Vagina (tissue), 2 donors: ENCODE measurements around the gene SRP68. TPM values are rescaled to one million over a fixed set of nuclear protein-coding genes. Genes with fewer than 3 reads are reported as not detected.

Experiments used
- DNase-seq, 2 donors: peaks; one replicate each; pipeline ENCODE4 v3.0.0-alpha.2; 2017; ENCODE audit errors: extremely low spot score in 2 of 2
- H3K27ac ChIP-seq: fragments of 200-600 bp; sonication (generic); one replicate; pipeline ENCODE4 v1.5.1; 2019
- H3K27me3 ChIP-seq: fragments of 200-600 bp; sonication (generic); one replicate; pipeline ENCODE4 v1.5.1; 2019
- H3K36me3 ChIP-seq, 2 donors: fragments of 200-600 bp; sonication (generic); one replicate each; pipeline ENCODE4 v1.5.1; 2017 to 2019
- H3K4me1 ChIP-seq: fragments of 200-600 bp; sonication (generic); one replicate; pipeline ENCODE4 v1.5.1; 2019
- H3K4me3 ChIP-seq, 2 donors: fragments of 200-600 bp; sonication (generic); 1 replicate in 1 of 2; 2 replicates in 1 of 2; pipeline ENCODE4 v1.5.1; 2016 to 2019
- H3K9me3 ChIP-seq: fragments of 200-600 bp; sonication (generic); one replicate; pipeline ENCODE4 v1.5.1; 2019
- CTCF ChIP-seq, 3 experiments: fragments of 450-650 bp in 2 of 3; fragments of 200-600 bp in 1 of 3; sonication (generic) in 1 of 3; IDR thresholded peaks; one replicate each; pipeline ENCODE4 v1.5.1; 2017 to 2019; ENCODE audit warnings: antibody characterized with exemption in 3 of 3, mild to moderate bottlenecking in 2 of 3, moderate library complexity in 2 of 3
- POLR2A ChIP-seq, 2 donors: fragments of 450-650 bp; IDR thresholded peaks; one replicate each; pipeline ENCODE4 v1.6.1; 2017; ENCODE audit warnings: antibody characterized with exemption in 2 of 2, mild to moderate bottlenecking in 2 of 2, moderate library complexity in 2 of 2
- POLR2AphosphoS5 ChIP-seq, 2 donors: sonication (generic); formaldehyde crosslinking; IDR thresholded peaks; one replicate each; pipeline ENCODE4 v1.9.0; 2017; ENCODE audit warnings: antibody characterized with exemption in 2 of 2, mild to moderate bottlenecking in 2 of 2, low read depth in 1 of 2; ENCODE audit not compliant: insufficient read depth in 1 of 2
- intact Hi-C: fragments of 100-400 bp; cut with DNase I; formaldehyde crosslinking; loops from one replicate; pipeline ENCODE4 v1.15.1; 2023
- total RNA-seq: library from RNA; depleted of rRNA; stranded (reverse); fragments of >200 nt; gene quantifications from one replicate; pipeline ENCODE4 v1.2.3, GENCODE V29; 2016

SRP68 gene
- total RNA-seq, 1 donor from 2014 or later, result 52.8 TPM

GRCh38 chr17:76092526-76093413 lies 20.5 kb upstream of the SRP68 start:
- intact Hi-C loops, result no loop called here
- peaks cover 4 to 83% of the 10 kb centered on the region in 2 donors for H3K36me3 ChIP-seq

GRCh38 chr17:76091526-76092286 lies 19.4 kb upstream of the SRP68 start:
- Histone ChIP-seq H3K4me3 (no peak overlapping the region), H3K4me1 (no peaks in the 10 kb centered on the region), H3K36me3 (peaks cover 4 to 81% of the 10 kb centered on the region in 2 donors), H3K9me3 (no peaks in the 10 kb centered on the region), H3K27ac (no peak overlapping the region), H3K27me3 (no peaks in the 10 kb centered on the region)
- TF ChIP-seq CTCF (IDR thresholded peaks at IDR 0.05) (no peak), POLR2A (IDR thresholded peaks at IDR 0.05) (no peak), POLR2AphosphoS5 (IDR thresholded peaks at IDR 0.05; ENCODE audit: insufficient read depth in 1 of 2, low read depth in 1 of 2) (no peak)
- intact Hi-C loops, result no loop called here
- no peak for DNase-seq

More at GRCh38 chr17:76092526-76093413, 20.5 kb upstream of the SRP68 start:
- Histone ChIP-seq H3K4me1 (no peaks in the 10 kb centered on the region), H3K9me3 (no peaks in the 10 kb centered on the region), H3K27ac (no peak overlapping the region), H3K4me3 (no peak overlapping the region), H3K27me3 (no peaks in the 10 kb centered on the region)
- TF ChIP-seq POLR2A (IDR thresholded peaks at IDR 0.05), result no peak
- TF ChIP-seq CTCF (IDR thresholded peaks at IDR 0.05), result no peak
- TF ChIP-seq POLR2AphosphoS5 (IDR thresholded peaks at IDR 0.05; ENCODE audit: insufficient read depth in 1 of 2, low read depth in 1 of 2), result no peak
- DNase-seq, result peak in 1 of 2 donors; percentile 84

- Histone ChIP-seq H3K4me3 (no peak overlapping the region), H3K9me3 (no peaks in the 10 kb centered on the region), H3K27ac (no peak overlapping the region), H3K36me3 (peaks cover 4 to 82% of the 10 kb centered on the region in 2 donors), H3K4me1 (no peaks in the 10 kb centered on the region), H3K27me3 (no peaks in the 10 kb centered on the region)
- intact Hi-C loops, result no loop called here
- no peak for DNase-seq
- TF ChIP-seq POLR2AphosphoS5 (IDR thresholded peaks at IDR 0.05; ENCODE audit: insufficient read depth in 1 of 2, low read depth in 1 of 2) (no peak), POLR2A (IDR thresholded peaks at IDR 0.05) (no peak), CTCF (IDR thresholded peaks at IDR 0.05) (no peak)
Observed at GRCh38 chr17:76090517-76091129, 18.3 kb upstream of the SRP68 start.

GRCh38 chr17:76089680-76090516 lies 17.6 kb upstream of the SRP68 start:
- Histone ChIP-seq H3K9me3 (no peaks in the 10 kb centered on the region), H3K4me3 (no peak overlapping the region), H3K27ac (no peak overlapping the region), H3K36me3 (peaks cover 4 to 82% of the 10 kb centered on the region in 2 donors), H3K27me3 (no peaks in the 10 kb centered on the region), H3K4me1 (no peaks in the 10 kb centered on the region)
- no peak for DNase-seq
- TF ChIP-seq POLR2A (IDR thresholded peaks at IDR 0.05), result no peak
- no peak for TF ChIP-seq CTCF (IDR thresholded peaks at IDR 0.05)
- no peak for TF ChIP-seq POLR2AphosphoS5 (IDR thresholded peaks at IDR 0.05; ENCODE audit: insufficient read depth in 1 of 2, low read depth in 1 of 2)
- intact Hi-C loops, result no loop called here
